Umbilical cord (tissue), 2 donors: Measurements from ENCODE around the gene NCAPG2. TPM values are rescaled to one million over a fixed set of nuclear protein-coding genes. Genes with fewer than 3 reads are reported as not detected.

Experiments used
- DNase-seq: peaks from one replicate; pipeline ENCODE4 v3.0.0-alpha.2; 2015; ENCODE audit warnings: low spot score
- total RNA-seq: library from RNA; depleted of rRNA; stranded (reverse); fragments of >200 nt; gene quantifications from one replicate; pipeline ENCODE4 v1.2.3, GENCODE V29; 2014; ENCODE audit warnings: low replicate concordance; ENCODE audit not compliant: insufficient read depth

NCAPG2 gene
- total RNA-seq = 11.6 TPM

GRCh38 chr7:158704524-158705233, at the start of gene NCAPG2:
NCAPG2 (minus strand) TSS chr7:158704804; CDS start chr7:158701899, 2,905 bp downstream.
- DNase-seq = peak; percentile 99

DNA sequence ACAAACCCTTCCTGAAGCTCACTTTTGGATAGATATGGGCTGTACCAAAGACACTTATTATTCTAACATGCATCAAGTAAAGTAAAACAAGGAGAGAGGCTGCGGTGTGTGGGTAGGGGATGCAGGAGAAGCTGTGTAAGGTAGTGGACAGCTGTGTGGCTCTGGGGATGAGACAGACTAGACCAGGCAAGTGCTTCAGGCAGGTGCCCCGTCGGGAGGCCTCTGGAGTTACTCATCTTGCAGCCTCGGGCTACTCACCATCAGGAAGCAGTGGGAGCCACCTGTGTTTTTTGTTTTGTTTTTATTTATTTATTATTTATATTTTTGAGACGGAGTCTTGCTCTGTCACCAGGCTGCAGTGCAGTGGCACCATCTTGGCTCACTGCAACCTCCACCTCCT, 49.3 kb upstream of the NCAPG2 start:
- no peak for DNase-seq

DNA sequence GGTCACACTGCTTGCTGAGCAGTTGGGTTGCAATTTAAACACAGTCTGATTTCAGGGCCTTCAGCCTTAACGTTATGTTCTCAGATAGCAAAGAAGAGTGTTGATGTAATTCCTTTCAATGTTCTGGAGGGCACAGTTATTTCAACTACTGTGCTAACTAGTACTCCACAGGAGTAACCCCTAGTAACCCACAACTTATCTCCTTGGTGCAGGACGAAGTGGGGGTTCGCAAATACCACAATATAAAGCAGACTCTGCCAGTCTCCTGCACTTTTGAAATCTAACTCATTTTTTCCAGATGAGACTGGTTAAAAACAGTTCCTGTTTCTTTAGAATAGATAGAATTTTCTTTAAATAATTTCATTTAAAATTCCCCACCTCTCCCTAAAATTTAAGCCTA, 47.1 kb upstream of the NCAPG2 start:
- no peak for DNase-seq

DNA sequence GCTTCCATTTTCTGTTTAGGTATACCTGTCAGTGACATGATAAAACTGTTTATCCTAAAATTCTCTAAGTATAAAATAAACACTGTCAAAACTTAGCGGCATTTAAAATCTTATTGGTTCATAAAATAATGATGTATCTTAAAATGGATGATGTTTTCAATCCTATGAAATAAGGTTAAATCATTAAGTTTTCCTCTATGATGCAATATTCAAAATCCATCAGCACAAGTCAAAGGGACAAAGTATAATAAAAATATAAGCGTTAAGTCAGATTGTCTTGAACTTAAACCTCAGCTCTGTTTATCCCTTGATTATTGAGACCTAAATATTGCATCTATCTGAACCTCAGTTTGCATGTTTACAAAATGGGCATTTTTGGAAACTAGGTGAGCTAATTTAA, 46.6 kb upstream of the NCAPG2 start:
- no peak for DNase-seq

DNA sequence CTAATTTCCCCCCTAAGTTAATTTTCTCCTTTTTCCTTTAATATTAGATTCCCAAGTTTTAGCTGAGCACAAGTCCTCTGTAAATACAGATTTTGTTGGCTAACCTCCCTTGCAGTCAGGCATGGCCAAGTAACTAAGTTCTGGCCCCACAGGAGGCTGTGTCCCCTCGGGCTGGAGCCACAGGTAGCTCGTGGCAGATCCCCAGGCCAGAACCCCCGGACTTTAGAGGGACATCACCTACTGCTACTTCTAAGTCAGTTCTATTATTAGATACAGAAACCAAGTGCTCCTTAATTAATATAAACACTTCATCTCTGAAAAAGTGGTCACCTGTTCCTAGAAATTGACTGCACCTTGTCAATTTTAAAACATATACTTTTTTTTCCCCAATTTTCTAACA, 46.1 kb upstream of the NCAPG2 start:
- DNase-seq = no peak

DNA sequence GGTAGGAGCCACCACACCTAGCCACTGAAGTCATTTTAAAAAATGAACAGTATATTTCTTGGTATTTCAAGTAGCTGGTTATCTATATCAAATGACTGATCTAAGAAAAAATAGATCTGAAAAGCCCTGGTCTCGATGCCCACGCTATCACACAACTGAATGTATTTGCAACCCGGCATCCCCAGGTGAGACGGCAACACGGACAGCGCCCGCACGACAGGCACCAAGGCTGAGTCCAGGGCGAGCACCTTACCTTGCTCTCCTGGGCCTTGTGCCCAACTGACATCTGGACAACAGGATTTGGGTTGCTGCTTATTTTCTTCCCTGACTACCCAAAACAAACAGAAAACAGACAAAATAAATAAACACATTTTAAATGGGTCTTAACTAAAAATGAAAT, 44.8 kb upstream of the NCAPG2 start:
- no peak for DNase-seq

GRCh38 chr7:158748335-158748734, 43.7 kb upstream of the NCAPG2 start:
- no peak for DNase-seq

- no peak for DNase-seq
Observed at GRCh38 chr7:158747408-158747807, 42.8 kb upstream of the NCAPG2 start.

DNA sequence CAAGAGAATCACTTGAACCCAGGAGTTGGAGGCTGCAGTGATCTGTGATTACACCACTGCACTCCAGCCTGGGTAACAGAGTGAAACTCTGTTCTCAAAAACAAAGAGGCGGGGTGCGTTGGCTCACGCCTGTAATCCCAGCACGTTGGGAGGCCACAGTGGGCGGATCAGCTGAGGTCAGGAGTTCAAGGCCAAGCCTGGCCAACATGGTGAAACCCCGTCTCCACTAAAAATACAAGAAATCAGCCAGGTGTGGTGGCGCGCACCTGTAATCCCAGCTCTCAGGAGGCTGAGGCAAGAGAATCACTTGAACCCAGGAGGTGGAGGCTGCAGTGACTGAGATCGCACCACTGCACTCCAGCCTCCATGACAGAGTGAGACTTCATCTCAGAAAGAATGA, 42.4 kb upstream of the NCAPG2 start:
- DNase-seq = no peak

- DNase-seq = no peak
Observed at GRCh38 chr7:158745057-158745715, 40.6 kb upstream of the NCAPG2 start.

- no peak for DNase-seq
Observed at GRCh38 chr7:158744070-158744469, 39.5 kb upstream of the NCAPG2 start.

- DNase-seq = no peak
Observed at GRCh38 chr7:158743219-158743618, 38.6 kb upstream of the NCAPG2 start.

DNA sequence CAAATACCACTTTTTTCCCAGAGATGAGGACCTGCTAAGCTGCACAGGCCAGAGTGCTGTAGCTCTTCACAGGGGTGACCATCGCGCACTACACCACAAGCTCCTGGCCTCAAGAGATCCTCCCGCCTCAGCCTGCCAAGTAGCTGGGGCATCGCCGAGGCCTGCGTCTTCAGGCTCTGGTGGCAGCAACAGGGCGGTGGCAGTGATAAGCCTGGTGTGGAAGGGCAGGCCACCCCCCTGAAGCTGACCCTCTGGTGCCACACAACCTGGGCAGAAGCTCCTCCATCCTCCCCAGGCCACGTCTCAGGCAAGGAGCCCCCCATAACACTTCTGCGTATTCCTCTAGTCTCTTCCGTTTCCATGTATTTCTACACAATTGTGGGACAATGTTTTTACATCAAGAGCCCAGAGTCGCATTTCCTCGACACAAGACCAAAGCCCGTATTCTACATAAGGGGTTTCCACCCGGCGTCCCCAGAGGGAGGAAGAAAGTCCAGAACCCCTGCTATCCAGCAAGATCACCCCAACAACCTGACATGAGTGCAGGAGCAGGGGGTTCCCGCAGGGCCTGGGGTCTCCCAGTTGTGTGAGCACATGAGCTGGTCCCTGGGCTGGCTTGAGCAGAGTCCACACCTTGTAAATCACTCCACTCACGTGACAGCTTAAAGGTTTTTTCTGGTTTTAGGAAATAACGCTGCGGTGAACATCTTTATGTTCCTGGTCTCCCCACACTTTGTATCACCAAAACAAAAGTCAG, 37.6 kb upstream of the NCAPG2 start:
- DNase-seq = no peak

DNA sequence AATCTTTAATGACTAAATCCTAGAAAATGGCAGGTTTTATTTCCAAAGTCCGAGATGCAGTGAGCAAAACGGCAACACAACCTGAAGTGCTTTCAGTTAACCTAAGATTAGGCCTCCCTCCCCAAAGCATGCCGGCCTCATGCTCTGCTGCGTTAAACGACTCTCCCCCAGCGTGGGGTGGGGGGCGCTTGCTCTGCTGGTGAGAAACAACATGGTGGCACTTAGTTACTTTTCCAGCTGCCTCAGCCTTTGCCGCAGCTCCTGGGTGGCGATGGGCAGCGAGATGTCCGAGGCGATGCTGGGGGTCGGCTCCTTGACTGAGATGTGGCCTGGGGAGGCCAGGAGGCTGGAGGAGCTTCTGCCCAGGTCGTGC, 36.7 kb upstream of the NCAPG2 start:
- DNase-seq = no peak

GRCh38 chr7:158740657-158741293, 36.2 kb upstream of the NCAPG2 start:
- peak; percentile 39 for DNase-seq

DNA sequence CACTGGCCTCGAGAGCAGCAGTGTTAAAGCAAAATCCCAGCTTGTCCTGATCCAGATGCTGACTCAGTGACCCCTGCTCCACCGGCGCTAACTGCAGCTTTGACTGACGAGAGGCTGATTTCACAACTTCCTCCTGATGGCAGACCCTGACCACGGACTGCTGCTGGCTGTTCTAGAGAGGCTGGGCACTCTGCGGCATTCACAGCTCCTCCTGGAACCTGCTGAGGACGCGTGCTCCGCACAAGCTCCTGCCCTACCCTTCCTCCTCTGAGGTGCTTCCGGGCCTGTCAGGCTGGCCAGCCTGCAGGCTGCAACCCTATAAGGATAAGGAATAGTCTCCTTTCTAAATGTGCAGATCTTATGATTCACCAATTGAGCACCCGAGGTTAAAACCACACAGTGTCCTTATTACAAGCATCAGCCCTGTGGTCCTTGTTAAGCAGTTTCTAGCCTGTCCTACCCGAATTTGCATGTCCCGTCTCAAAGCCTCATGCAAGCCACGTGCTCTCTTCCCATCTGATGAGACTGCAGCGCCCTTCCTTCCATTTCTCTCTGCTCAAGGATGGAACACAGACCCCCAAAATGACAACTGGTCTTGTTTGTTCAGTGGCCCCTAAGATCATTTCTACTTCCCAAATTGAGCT, 35.5 kb upstream of the NCAPG2 start:
- DNase-seq = peak; percentile 25

DNA sequence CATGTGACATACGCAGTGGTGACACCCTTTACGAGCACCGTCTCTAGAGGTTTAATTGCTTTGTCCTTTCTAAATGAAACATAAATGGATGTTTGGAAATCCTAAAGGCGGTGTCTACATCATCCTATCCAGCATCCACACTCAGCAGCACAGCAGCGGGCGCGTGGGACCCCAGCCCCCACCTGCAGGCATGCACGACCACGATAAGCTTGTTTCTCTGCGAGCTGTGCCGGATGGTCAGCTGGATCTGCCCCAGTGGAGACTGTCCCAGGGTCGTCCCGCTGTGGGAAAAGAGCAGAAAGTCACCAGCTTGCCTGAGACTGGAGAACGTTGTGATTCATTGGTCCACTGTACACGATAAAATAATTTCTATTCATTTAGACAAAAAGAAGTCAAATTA, 34.2 kb upstream of the NCAPG2 start:
- no peak for DNase-seq

DNA sequence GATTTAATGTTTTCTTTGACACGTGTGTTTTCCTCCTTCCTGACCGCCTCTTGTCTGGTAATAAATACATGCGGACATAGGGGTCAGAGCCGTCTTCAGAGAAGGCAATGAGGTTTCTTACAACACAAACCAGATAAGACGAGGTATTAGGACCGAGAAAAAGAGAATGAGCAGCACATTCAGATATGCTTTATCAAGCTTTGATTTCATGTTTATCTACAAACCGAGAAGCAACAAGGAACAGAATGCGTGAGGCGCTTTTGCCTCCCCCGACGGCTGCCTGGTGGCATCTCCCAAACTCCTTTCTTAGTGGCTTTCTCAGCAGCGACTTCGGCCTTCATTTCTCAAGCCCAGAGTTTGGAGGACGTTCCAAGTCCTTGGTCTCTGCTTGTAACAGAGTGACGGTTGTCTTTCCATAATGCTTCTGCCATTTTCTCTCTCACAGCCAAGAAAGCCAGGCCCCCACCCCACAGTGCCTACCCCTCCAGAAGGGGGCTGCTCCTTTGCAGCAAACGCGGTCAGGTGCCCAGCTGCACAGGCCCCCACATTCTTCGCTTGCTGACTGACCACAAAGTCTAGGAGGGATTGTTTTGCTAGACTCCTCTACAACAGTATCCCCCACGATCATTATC, 32.6 kb upstream of the NCAPG2 start:
- no peak for DNase-seq

DNA sequence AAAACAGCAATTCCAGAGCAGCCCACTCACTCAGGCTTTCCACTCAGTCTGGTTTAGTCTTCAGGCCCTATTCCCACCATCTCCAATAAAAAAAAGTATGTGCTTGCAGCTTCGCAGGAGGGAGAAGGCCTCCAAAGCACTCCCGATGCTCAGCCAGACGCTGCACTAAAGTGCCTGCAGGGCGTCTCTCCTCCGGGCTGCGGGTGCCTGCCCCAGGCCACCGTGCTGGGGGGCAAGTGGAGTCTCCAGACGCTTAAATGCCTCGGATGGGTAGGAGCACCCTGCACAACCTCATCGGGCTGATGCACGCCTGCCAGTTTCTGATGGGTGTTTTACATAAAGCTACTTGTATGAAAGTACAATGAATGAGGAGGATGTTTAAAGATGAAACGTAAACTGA, 31.3 kb upstream of the NCAPG2 start:
- no peak for DNase-seq

GRCh38 chr7:158734861-158735260, 30.3 kb upstream of the NCAPG2 start:
- no peak for DNase-seq

GRCh38 chr7:158733775-158734494, 29.3 kb upstream of the NCAPG2 start:
- DNase-seq = no peak
